HEK293 (cell line): ENCODE results near the gene GSG1L.
A peak's percentile ranks its signal among the peaks of the same experiment; 100 is the strongest.

Experiments
- CTCF ChIA-PET: fragments of 350-600 bp; formaldehyde crosslinking; extraction: SDS; loops from one replicate; lab custom pipeline; 2021; ENCODE audit warnings: antibody characterized with exemption; lab: Yijun Ruan, JAX
- POLR2A ChIA-PET: fragments of 300-600 bp; formaldehyde crosslinking; extraction: SDS; loops from one replicate; lab custom pipeline; 2020; ENCODE audit warnings: antibody characterized with exemption, inconsistent platforms; lab: Yijun Ruan, JAX
- H3K27ac ChIP-seq: fragments of 200-500 bp; sonication (Bioruptor generic); 2 replicates; pipeline ENCODE4 v1.5.1; 2014; ENCODE audit warnings: low read depth, low read length, control low read depth, inconsistent platforms; ENCODE audit errors: extremely low read depth
- H3K36me3 ChIP-seq, 2 experiments: fragments of 200-500 bp in 1 of 2; sonication (Bioruptor generic) in 1 of 2; 1 replicate in 1 of 2; 2 replicates in 1 of 2; pipeline ENCODE4 v1.5.1; 2014 to 2017; ENCODE audit warnings: inconsistent platforms in 2 of 2, low read length in 2 of 2; ENCODE audit not compliant: control insufficient read depth in 2 of 2, insufficient read depth in 1 of 2
- H3K4me1 ChIP-seq: fragments of 200-500 bp; sonication (Bioruptor generic); 2 replicates; pipeline ENCODE4 v1.5.1; 2014; ENCODE audit warnings: mild to moderate bottlenecking, low read length, inconsistent platforms; ENCODE audit not compliant: control insufficient read depth, insufficient read depth
- H3K4me3 ChIP-seq: 2 replicates; pipeline ENCODE4 v1.5.1; 2011; ENCODE audit warnings: low read depth, mild to moderate bottlenecking, control low read depth, low read length, moderate library complexity
- H3K9me3 ChIP-seq: fragments of 200-500 bp; sonication (Bioruptor generic); 2 replicates; pipeline ENCODE4 v1.5.1; 2014; ENCODE audit warnings: low read depth, low read length, inconsistent platforms; ENCODE audit not compliant: control insufficient read depth, insufficient read depth
- BCL11A ChIP-seq: fragments of 450-650 bp; formaldehyde crosslinking; IDR thresholded peaks from 2 replicates; pipeline ENCODE4 v1.5.1; 2016; ENCODE audit warnings: low read depth, missing biosample characterization, missing genetic modification characterization
- EGR2 ChIP-seq: fragments of 450-650 bp; formaldehyde crosslinking; IDR thresholded peaks from 2 replicates; pipeline ENCODE4 v1.5.1; 2016; ENCODE audit warnings: low read depth, missing biosample characterization, missing genetic modification characterization
- HOXA7 ChIP-seq: sonication (generic); formaldehyde crosslinking; IDR thresholded peaks from 2 replicates; pipeline ENCODE4 v1.8.1; 2022; ENCODE audit warnings: missing genetic modification reagents, borderline replicate concordance
- WT1 ChIP-seq: fragments of 450-650 bp; formaldehyde crosslinking; IDR thresholded peaks from 2 replicates; pipeline ENCODE4 v1.5.1; 2016; ENCODE audit warnings: missing biosample characterization, missing genetic modification characterization
- ZEB2 ChIP-seq: fragments of 450-650 bp; formaldehyde crosslinking; IDR thresholded peaks from 2 replicates; pipeline ENCODE4 v1.5.1; 2016; ENCODE audit warnings: missing biosample characterization, missing genetic modification characterization
- ZFHX2 ChIP-seq: fragments of 450-650 bp; formaldehyde crosslinking; conservative IDR thresholded peaks from 2 replicates; pipeline ENCODE4 v1.5.1; 2016; ENCODE audit warnings: missing biosample characterization, missing genetic modification characterization
- ZIC2 ChIP-seq: fragments of 450-650 bp; formaldehyde crosslinking; IDR thresholded peaks from 2 replicates; pipeline ENCODE4 v1.5.1; 2016; ENCODE audit warnings: missing biosample characterization, missing genetic modification characterization
- ZNF112 ChIP-seq: fragments of 450-650 bp; formaldehyde crosslinking; IDR thresholded peaks from 2 replicates; pipeline ENCODE4 v1.5.0; 2017; ENCODE audit warnings: missing biosample characterization, missing genetic modification characterization
- ZNF324 ChIP-seq: fragments of 450-650 bp; formaldehyde crosslinking; IDR thresholded peaks from 2 replicates; pipeline ENCODE4 v1.5.1; 2016; ENCODE audit warnings: missing biosample characterization, missing genetic modification characterization
- ZNF354C ChIP-seq: fragments of 450-650 bp; formaldehyde crosslinking; IDR thresholded peaks from 2 replicates; pipeline ENCODE4 v1.5.1; 2016; ENCODE audit warnings: missing biosample characterization, missing genetic modification characterization, low read depth, borderline replicate concordance
- ZNF510 ChIP-seq: fragments of 450-650 bp; formaldehyde crosslinking; IDR thresholded peaks from 2 replicates; pipeline ENCODE4 v1.5.1; 2018; ENCODE audit warnings: mild to moderate bottlenecking, missing genetic modification characterization, missing biosample characterization; ENCODE audit not compliant: insufficient replicate concordance
- ZNF624 ChIP-seq: fragments of 450-650 bp; formaldehyde crosslinking; IDR thresholded peaks from 2 replicates; pipeline ENCODE4 v1.5.1; 2017; ENCODE audit warnings: missing biosample characterization, missing genetic modification characterization
- ZNF629 ChIP-seq: fragments of 450-650 bp; formaldehyde crosslinking; IDR thresholded peaks from 2 replicates; pipeline ENCODE4 v1.5.1; 2017; ENCODE audit warnings: missing biosample characterization, missing genetic modification characterization
- ZNF768 ChIP-seq: fragments of 450-650 bp; formaldehyde crosslinking; IDR thresholded peaks from 2 replicates; pipeline ENCODE4 v1.5.1; 2018; ENCODE audit warnings: missing biosample characterization, mild to moderate bottlenecking, missing genetic modification characterization
- TF ChIP-seq, protein P1 (sequence below): fragments of 450-650 bp; formaldehyde crosslinking; IDR thresholded peaks from 2 replicates; pipeline ENCODE4 v1.5.1; 2016; ENCODE audit warnings: missing biosample characterization, missing genetic modification characterization
- TF ChIP-seq, protein P2 (sequence below): fragments of 450-650 bp; formaldehyde crosslinking; IDR thresholded peaks from 2 replicates; pipeline ENCODE4 v1.5.1; 2017; ENCODE audit warnings: missing biosample characterization, missing genetic modification characterization
- TF ChIP-seq, protein P3 (sequence below): fragments of 450-650 bp; formaldehyde crosslinking; IDR thresholded peaks from 2 replicates; pipeline ENCODE4 v1.5.1; 2016; ENCODE audit warnings: missing biosample characterization, missing genetic modification characterization
- TF ChIP-seq, protein P4 (sequence below): fragments of 450-650 bp; formaldehyde crosslinking; IDR thresholded peaks from 2 replicates; pipeline ENCODE4 v1.5.1; 2016; ENCODE audit warnings: missing biosample characterization, missing genetic modification characterization, borderline replicate concordance
- TF ChIP-seq, protein P5 (sequence below): fragments of 450-650 bp; formaldehyde crosslinking; IDR thresholded peaks from 2 replicates; pipeline ENCODE4 v1.5.0; 2017; ENCODE audit warnings: missing biosample characterization, missing genetic modification characterization, borderline replicate concordance
- TF ChIP-seq, protein P6 (sequence below): fragments of 450-650 bp; formaldehyde crosslinking; IDR thresholded peaks from 2 replicates; pipeline ENCODE4 v1.5.1; 2016; ENCODE audit warnings: missing biosample characterization, missing genetic modification characterization

The GSG1L gene

DNA sequence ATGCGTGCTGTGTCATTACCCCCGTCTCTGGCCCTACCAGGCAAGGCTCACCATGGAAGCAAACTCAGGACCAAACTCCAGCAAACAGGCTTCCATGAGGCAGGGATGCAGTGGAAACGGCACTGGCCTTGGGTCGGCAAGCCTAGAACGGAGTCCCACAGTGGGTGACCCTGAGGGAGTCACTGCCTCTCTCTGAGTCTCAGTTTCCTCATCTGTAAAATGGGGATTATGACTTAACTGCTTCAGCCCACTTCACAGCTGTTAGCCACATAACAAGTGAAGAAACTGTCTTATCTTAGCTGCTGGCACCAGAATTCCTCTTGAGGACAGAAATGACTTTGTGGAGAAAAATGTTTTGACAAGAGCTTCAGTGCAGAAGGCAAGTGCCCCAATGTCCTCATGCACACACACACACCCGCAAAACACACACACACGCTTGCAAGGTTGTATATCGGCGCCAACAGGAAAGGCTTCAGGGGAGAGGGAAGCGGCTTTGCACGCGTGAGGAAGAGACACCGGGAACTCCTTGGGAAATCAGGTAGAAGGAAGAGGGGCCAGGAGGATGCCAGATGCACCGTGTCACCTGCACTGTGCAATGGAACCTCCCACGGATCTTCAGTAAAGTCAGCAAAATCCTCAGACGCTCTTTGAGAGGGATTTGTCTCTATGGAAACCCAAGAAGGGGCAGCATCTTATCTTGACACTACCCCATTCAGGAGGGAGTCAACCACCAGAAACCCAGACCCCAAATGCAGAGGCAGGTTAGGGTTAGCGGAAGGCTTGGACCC, 53.7 kb downstream of the GSG1L start:
- ChIA-PET CTCF (no interaction called here), POLR2A (no interaction called here)
- Histone ChIP-seq H3K36me3 (no peaks in the 10 kb centered on the region), H3K4me3 (no peak overlapping the region), H3K9me3 (no peaks in the 10 kb centered on the region), H3K4me1 (no peaks in the 10 kb centered on the region), H3K27ac (no peak overlapping the region)
- TF ChIP-seq ZNF112 (tag by site-specific recombination): no peak
- TF ChIP-seq, protein P1, sequence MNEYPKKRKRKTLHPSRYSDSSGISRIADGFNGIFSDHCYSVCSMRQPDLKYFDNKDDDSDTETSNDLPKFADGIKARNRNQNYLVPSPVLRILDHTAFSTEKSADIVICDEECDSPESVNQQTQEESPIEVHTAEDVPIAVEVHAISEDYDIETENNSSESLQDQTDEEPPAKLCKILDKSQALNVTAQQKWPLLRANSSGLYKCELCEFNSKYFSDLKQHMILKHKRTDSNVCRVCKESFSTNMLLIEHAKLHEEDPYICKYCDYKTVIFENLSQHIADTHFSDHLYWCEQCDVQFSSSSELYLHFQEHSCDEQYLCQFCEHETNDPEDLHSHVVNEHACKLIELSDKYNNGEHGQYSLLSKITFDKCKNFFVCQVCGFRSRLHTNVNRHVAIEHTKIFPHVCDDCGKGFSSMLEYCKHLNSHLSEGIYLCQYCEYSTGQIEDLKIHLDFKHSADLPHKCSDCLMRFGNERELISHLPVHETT (tag by site-specific recombination): no peak

DNA sequence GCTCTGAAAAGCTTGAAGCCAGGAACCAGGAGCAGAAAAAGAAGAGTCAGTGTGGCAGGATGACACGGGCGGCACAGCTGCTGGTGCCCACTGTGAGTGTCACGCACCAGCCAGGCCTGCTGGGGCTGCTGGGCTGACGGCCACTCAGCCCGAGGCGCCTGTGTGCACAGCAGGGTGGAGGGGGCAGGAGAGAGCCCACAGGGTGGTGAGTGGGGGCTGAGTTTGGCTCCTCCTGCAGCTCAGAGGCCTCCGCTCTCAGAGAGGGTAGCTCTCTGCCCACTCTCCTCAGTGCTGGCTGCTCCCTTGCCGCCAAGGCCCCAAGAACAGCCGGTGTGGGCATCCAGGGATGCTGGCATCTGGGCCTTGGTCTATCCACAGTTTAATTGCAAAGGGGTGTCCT, 59.6 kb downstream of the GSG1L start:
- TF ChIP-seq, protein P2, sequence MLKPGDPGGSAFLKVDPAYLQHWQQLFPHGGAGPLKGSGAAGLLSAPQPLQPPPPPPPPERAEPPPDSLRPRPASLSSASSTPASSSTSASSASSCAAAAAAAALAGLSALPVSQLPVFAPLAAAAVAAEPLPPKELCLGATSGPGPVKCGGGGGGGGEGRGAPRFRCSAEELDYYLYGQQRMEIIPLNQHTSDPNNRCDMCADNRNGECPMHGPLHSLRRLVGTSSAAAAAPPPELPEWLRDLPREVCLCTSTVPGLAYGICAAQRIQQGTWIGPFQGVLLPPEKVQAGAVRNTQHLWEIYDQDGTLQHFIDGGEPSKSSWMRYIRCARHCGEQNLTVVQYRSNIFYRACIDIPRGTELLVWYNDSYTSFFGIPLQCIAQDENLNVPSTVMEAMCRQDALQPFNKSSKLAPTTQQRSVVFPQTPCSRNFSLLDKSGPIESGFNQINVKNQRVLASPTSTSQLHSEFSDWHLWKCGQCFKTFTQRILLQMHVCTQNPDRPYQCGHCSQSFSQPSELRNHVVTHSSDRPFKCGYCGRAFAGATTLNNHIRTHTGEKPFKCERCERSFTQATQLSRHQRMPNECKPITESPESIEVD (tag by site-specific recombination): no peak
- TF ChIP-seq, protein P3, sequence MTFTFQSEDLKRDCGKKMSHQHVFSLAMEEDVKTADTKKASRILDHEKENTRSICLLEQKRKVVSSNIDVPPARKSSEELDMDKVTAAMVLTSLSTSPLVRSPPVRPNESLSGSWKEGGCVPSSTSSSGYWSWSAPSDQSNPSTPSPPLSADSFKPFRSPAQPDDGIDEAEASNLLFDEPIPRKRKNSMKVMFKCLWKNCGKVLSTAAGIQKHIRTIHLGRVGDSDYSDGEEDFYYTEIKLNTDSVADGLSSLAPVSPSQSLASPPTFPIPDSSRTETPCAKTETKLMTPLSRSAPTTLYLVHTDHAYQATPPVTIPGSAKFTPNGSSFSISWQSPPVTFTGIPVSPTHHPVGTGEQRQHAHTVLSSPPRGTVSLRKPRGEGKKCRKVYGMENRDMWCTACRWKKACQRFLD: no peak
- no peak for TF ChIP-seq ZNF324 (tag by site-specific recombination)
- TF ChIP-seq, protein P4, sequence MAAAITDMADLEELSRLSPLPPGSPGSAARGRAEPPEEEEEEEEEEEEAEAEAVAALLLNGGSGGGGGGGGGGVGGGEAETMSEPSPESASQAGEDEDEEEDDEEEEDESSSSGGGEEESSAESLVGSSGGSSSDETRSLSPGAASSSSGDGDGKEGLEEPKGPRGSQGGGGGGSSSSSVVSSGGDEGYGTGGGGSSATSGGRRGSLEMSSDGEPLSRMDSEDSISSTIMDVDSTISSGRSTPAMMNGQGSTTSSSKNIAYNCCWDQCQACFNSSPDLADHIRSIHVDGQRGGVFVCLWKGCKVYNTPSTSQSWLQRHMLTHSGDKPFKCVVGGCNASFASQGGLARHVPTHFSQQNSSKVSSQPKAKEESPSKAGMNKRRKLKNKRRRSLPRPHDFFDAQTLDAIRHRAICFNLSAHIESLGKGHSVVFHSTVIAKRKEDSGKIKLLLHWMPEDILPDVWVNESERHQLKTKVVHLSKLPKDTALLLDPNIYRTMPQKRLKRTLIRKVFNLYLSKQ: no peak
- TF ChIP-seq ZNF354C (tag by site-specific recombination): no peak
- peak; percentile 18; the same call in 1 of the 2 replicates for TF ChIP-seq ZFHX2 (tag by site-specific recombination)
- TF ChIP-seq, protein P5, sequence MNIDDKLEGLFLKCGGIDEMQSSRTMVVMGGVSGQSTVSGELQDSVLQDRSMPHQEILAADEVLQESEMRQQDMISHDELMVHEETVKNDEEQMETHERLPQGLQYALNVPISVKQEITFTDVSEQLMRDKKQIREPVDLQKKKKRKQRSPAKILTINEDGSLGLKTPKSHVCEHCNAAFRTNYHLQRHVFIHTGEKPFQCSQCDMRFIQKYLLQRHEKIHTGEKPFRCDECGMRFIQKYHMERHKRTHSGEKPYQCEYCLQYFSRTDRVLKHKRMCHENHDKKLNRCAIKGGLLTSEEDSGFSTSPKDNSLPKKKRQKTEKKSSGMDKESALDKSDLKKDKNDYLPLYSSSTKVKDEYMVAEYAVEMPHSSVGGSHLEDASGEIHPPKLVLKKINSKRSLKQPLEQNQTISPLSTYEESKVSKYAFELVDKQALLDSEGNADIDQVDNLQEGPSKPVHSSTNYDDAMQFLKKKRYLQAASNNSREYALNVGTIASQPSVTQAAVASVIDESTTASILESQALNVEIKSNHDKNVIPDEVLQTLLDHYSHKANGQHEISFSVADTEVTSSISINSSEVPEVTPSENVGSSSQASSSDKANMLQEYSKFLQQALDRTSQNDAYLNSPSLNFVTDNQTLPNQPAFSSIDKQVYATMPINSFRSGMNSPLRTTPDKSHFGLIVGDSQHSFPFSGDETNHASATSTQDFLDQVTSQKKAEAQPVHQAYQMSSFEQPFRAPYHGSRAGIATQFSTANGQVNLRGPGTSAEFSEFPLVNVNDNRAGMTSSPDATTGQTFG (tag by site-specific recombination): no peak
- no peak for TF ChIP-seq ZNF624 (tag by site-specific recombination)
- no peak for TF ChIP-seq ZEB2 (tag by site-specific recombination)
- TF ChIP-seq ZNF768 (tag by site-specific recombination): no peak
- no peak for TF ChIP-seq WT1 (tag by site-specific recombination)
- TF ChIP-seq EGR2 (tag by site-specific recombination): peak; percentile 54
- TF ChIP-seq ZNF629 (tag by site-specific recombination): no peak
- TF ChIP-seq ZNF510: no peak
- no peak for TF ChIP-seq BCL11A (tag by site-specific recombination)
- TF ChIP-seq HOXA7 (CRISPR knock-in tag): no peak
- TF ChIP-seq, protein P6, sequence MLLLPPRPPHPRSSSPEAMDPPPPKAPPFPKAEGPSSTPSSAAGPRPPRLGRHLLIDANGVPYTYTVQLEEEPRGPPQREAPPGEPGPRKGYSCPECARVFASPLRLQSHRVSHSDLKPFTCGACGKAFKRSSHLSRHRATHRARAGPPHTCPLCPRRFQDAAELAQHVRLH (tag by site-specific recombination): no peak
- peak; percentile 69 for TF ChIP-seq ZIC2 (tag by site-specific recombination)
- Histone ChIP-seq H3K36me3 (no peaks in the 10 kb centered on the region), H3K4me3 (no peak overlapping the region), H3K27ac (no peak overlapping the region), H3K4me1 (no peaks in the 10 kb centered on the region), H3K9me3 (no peaks in the 10 kb centered on the region)
- CTCF ChIA-PET: interaction anchor here (0.7 kb wide), 1 partner anchor 21 kb away, joined by 3 read pairs; no protein-coding TSS in a partner anchor
- POLR2A ChIA-PET: no interaction called here
